ENCODE data around the gene SEMA4C. TPM values are rescaled to one million over a fixed set of nuclear protein-coding genes. Genes with fewer than 3 reads are reported as not detected.

The SEMA4C gene
- total and polyA plus RNA-seq, 9 of the 15 experiments (the other 6 are each of a cell fraction or from before 2014, with no cell fraction given), result 0.32 to 59.7 (median 23.9) TPM

DNA sequence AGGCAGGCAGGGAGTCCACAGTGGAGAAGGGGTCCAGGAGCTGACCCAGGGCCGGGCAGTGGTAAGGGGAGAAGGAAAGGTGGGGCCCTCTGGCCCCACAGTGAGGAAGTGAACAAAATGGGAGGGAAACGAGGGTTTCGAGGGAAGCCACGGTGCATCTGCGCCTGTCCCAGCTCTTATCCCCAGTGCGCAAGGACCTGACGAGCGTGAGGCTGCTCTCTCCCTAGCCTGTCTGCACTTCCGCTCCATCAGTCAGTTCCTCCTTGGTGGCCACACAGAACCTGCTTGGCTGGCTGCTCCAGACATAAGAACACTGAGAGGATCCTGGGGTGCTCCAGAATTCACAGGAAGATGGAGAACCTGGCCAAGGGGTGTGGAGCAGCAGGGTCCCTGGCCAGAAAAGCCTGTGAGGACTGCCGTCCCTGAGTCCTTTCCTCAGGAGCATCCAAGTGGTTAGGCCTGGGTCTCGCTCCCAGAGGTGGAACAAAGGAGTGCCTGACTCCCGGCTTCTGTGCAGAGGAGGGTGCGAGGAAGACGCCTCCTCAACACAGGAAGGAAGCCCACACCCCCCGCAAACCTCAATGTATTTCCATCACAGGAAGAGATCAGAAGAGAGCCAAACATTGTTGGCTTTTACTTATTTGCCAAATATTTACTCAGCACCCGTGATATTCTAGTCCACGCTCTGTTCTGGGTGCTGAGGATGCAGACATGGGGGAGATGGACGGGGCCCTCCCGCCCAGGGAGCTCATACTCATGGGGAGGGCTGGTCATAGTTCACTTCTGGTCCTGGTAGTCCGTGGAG lies 43.7 kb upstream of the SEMA4C start (continued):
- TF ChIP-seq ELK1 (CRISPR knock-in tag; IDR thresholded peaks at IDR 0.05) (no peak), NFRKB (IDR thresholded peaks at IDR 0.05; ENCODE audit: low read depth) (0 out of 2 replicates have a peak, but pooled peaks have one; percentile 2), SNRNP70 (optimal IDR thresholded peaks at IDR 0.05; ENCODE audit: low read depth, low read length) (no peak), NKRF (IDR thresholded peaks at IDR 0.05; ENCODE audit: borderline replicate concordance) (no peak), RBFOX2 (IDR thresholded peaks at IDR 0.05; ENCODE audit: low read depth, low read length) (no peak), MCM7 (IDR thresholded peaks at IDR 0.05) (no peak), ID3 (CRISPR knock-in tag; IDR thresholded peaks at IDR 0.05) (no peak), ID3 (tag; IDR thresholded peaks at IDR 0.05) (0 out of 2 replicates have a peak, but pooled peaks have one; percentile 28), BCL6 (CRISPR knock-in tag; IDR thresholded peaks at IDR 0.05) (no peak), CLOCK (CRISPR knock-in tag; IDR thresholded peaks at IDR 0.05; ENCODE audit: borderline replicate concordance) (no peak), HLTF (IDR thresholded peaks at IDR 0.05) (no peak), GABPA (tag; conservative IDR thresholded peaks at IDR 0.05; ENCODE audit: low read depth) (peak; percentile 41; the same call in 1 of the 2 replicates), TEAD4 (IDR thresholded peaks at IDR 0.05; ENCODE audit: low read length) (no peak), TEAD4 (CRISPR knock-in tag; IDR thresholded peaks at IDR 0.05; ENCODE audit: borderline replicate concordance) (no peak), ZNF23 (CRISPR knock-in tag; IDR thresholded peaks at IDR 0.05) (no peak), ZBTB9 (CRISPR knock-in tag; IDR thresholded peaks at IDR 0.05) (no peak), KDM2B (CRISPR knock-in tag; IDR thresholded peaks at IDR 0.05) (no peak), TAF15 (IDR thresholded peaks at IDR 0.05; ENCODE audit: low read depth, low read length) (no peak), SMARCB1 (IDR thresholded peaks at IDR 0.05; ENCODE audit: insufficient read length, low read depth) (no peak), ZNF165 (CRISPR knock-in tag; IDR thresholded peaks at IDR 0.05; ENCODE audit: borderline replicate concordance) (no peak)
